ENCODE measurements around the gene KIAA0753. TPM values are rescaled to one million over a fixed set of nuclear protein-coding genes. Genes with fewer than 3 reads are reported as not detected.

The KIAA0753 gene
- total and polyA plus RNA-seq, 2 donors from 2014 or later: 4.2 to 21.8 TPM

GRCh38 chr17:6637458-6637840 is 3.1 kb downstream of the KIAA0753 start:
- FAIRE-seq: no peak
- Histone ChIP-seq H3K4me1 (ENCODE audit: control insufficient read depth in 2 of 3, insufficient read depth in 2 of 3, low read depth in 1 of 3, low read length in 3 of 3) (peaks cover 0 to 18% (median 6%) of the 10 kb centered on the region in 3 donors), H3K9me3 (ENCODE audit: control insufficient read depth in 2 of 3, insufficient read depth in 1 of 3, low read length in 3 of 3) (no peaks in the 10 kb centered on the region), H3K27ac (ENCODE audit: low read depth in 2 of 2, low read length in 2 of 2) (no peak overlapping the region), H3K9ac (ENCODE audit: low read length in 3 of 3) (no peak overlapping the region), H3K27me3 (ENCODE audit: control insufficient read depth, insufficient read depth, low read length) (no peaks in the 10 kb centered on the region), H3K36me3 (ENCODE audit: control insufficient read depth in 2 of 3, insufficient read depth in 3 of 3, low read length in 3 of 3) (peaks cover 3 to 20% (median 5%) of the 10 kb centered on the region in 3 donors), H3K4me3 (ENCODE audit: low read length in 3 of 3) (no peak overlapping the region)
- DNase-seq: no peak
- intact Hi-C loops (cut with DNase I): no loop called here
- no peak for TF ChIP-seq CTCF (IDR thresholded peaks at IDR 0.05; ENCODE audit: borderline replicate concordance, extremely low read depth, insufficient read depth)

- intact Hi-C loops (cut with DNase I): no loop called here
- Histone ChIP-seq H3K9me3 (ENCODE audit: control insufficient read depth in 2 of 3, insufficient read depth in 1 of 3, low read length in 3 of 3) (no peaks in the 10 kb centered on the region), H3K9ac (ENCODE audit: low read length in 3 of 3) (no peak overlapping the region), H3K4me3 (ENCODE audit: low read length in 3 of 3) (no peak overlapping the region), H3K27ac (ENCODE audit: low read depth in 2 of 2, low read length in 2 of 2) (no peak overlapping the region), H3K27me3 (ENCODE audit: control insufficient read depth, insufficient read depth, low read length) (no peaks in the 10 kb centered on the region), H3K36me3 (ENCODE audit: control insufficient read depth in 2 of 3, insufficient read depth in 3 of 3, low read length in 3 of 3) (peaks cover 0 to 19% (median 6%) of the 10 kb centered on the region in 3 donors), H3K4me1 (ENCODE audit: control insufficient read depth in 2 of 3, insufficient read depth in 2 of 3, low read depth in 1 of 3, low read length in 3 of 3) (peaks cover 0 to 18% (median 6%) of the 10 kb centered on the region in 3 donors)
- FAIRE-seq: no peak
- peak in 1 of 5 donors; percentile 66 for DNase-seq
- no peak for TF ChIP-seq CTCF (IDR thresholded peaks at IDR 0.05; ENCODE audit: borderline replicate concordance, extremely low read depth, insufficient read depth)
Observed at GRCh38 chr17:6636616-6637457, 3.7 kb downstream of the KIAA0753 start.

GRCh38 chr17:6636105-6636504 is 4.4 kb downstream of the KIAA0753 start:
- DNase-seq (no peak), FAIRE-seq (no peak)
- no peaks in the 10 kb centered on the region for H3K9me3 ChIP-seq (ENCODE audit: control insufficient read depth in 2 of 3, insufficient read depth in 1 of 3, low read length in 3 of 3)
- H3K36me3 ChIP-seq (ENCODE audit: control insufficient read depth in 2 of 3, insufficient read depth in 3 of 3, low read length in 3 of 3): peaks cover 4 to 25% (median 6%) of the 10 kb centered on the region in 3 donors
- no peaks in the 10 kb centered on the region for H3K27me3 ChIP-seq (ENCODE audit: control insufficient read depth, insufficient read depth, low read length)
- H3K27ac ChIP-seq (ENCODE audit: low read depth in 2 of 2, low read length in 2 of 2): no peak overlapping the region
- intact Hi-C loops (cut with DNase I): no loop called here
- no peak overlapping the region for H3K4me3 ChIP-seq (ENCODE audit: low read length in 3 of 3)
- H3K4me1 ChIP-seq (ENCODE audit: control insufficient read depth in 2 of 3, insufficient read depth in 2 of 3, low read depth in 1 of 3, low read length in 3 of 3): peaks cover 0 to 11% (median 0%) of the 10 kb centered on the region in 3 donors
- TF ChIP-seq CTCF (IDR thresholded peaks at IDR 0.05; ENCODE audit: borderline replicate concordance, extremely low read depth, insufficient read depth): no peak
- no peak overlapping the region for H3K9ac ChIP-seq (ENCODE audit: low read length in 3 of 3)

Measured in kidney (tissue), 14 donors.